B cell (primary cell): ENCODE measurements around the gene ZNF775. TPM values are rescaled to one million over a fixed set of nuclear protein-coding genes. Genes with fewer than 3 reads are reported as not detected.

ENCODE experiments used
- ATAC-seq: fragments of 200-7000 bp; cut with Tn5 transposase; one replicate; pipeline ENCODE4 v1.10.0; 2021; ENCODE audit warnings: low read depth, mild to moderate bottlenecking, moderate number of reproducible peaks, moderate library complexity
- CTCF ChIA-PET: fragments of 350-600 bp; sonication (Branson Sonifier 250); formaldehyde crosslinking; loops from one replicate; lab custom pipeline; 2021; ENCODE audit warnings: antibody characterized with exemption, inconsistent platforms; lab: Charles Lee
- POLR2A ChIA-PET: fragments of 350-600 bp; sonication (Branson Sonifier 250); formaldehyde crosslinking; loops from one replicate; lab custom pipeline; 2021; ENCODE audit warnings: antibody characterized with exemption; lab: Charles Lee
- DNase-seq: peaks from one replicate; pipeline ENCODE4 v3.0.0; 2013
- H2AFZ ChIP-seq: 2 replicates; pipeline ENCODE4 v1.6.1; 2012; ENCODE audit warnings: mild to moderate bottlenecking, low read depth, low read length; ENCODE audit not compliant: insufficient read depth, poor library complexity, severe bottlenecking
- H3K27ac ChIP-seq, 2 donors: 1 replicate in 1 of 2; 2 replicates in 1 of 2; pipeline ENCODE4 v1.5.1; 2012 to 2013; ENCODE audit warnings: low read length in 2 of 2, mild to moderate bottlenecking in 2 of 2, moderate library complexity in 1 of 2
- H3K27me3 ChIP-seq, 4 experiments: fragments of 200-600 bp in 1 of 4; sonication (generic) in 1 of 4; replicated peaks in 1 of 4; 1 replicate in 2 of 4; 2 replicates in 2 of 4; pipeline versions ENCODE4 v1.6.1 to v1.7.0; 2013 to 2016; ENCODE audit warnings: low read length in 3 of 4, mild to moderate bottlenecking in 2 of 4, mixed read lengths in 1 of 4, moderate library complexity in 1 of 4; ENCODE audit not compliant: insufficient read depth in 4 of 4, control insufficient read depth in 3 of 4; ENCODE audit errors: control extremely low read depth in 1 of 4
- H3K36me3 ChIP-seq, 2 experiments: replicated peaks in 1 of 2; 1 replicate in 1 of 2; 2 replicates in 1 of 2; pipeline versions ENCODE4 v1.6.1 to v1.7.1; 2013; ENCODE audit warnings: low read length in 1 of 2; ENCODE audit not compliant: insufficient read depth in 2 of 2, control insufficient read depth in 1 of 2; ENCODE audit errors: control extremely low read depth in 1 of 2, extremely low read depth in 1 of 2
- H3K4me1 ChIP-seq, 2 donors: fragments of 200-600 bp in 1 of 2; sonication (generic) in 1 of 2; 1 replicate in 1 of 2; 2 replicates in 1 of 2; pipeline versions ENCODE4 v1.5.1 to v1.6.1; 2013 to 2017; ENCODE audit warnings: low read length in 2 of 2; ENCODE audit not compliant: control insufficient read depth in 2 of 2, insufficient read depth in 2 of 2
- H3K4me2 ChIP-seq: replicated peaks from 2 replicates; pipeline ENCODE3; 2012; ENCODE audit warnings: mild to moderate bottlenecking, low read depth, low read length; ENCODE audit not compliant: poor library complexity, severe bottlenecking
- H3K4me3 ChIP-seq, 5 experiments: fragments of 200-600 bp in 1 of 5; sonication (generic) in 1 of 5; 1 replicate in 3 of 5; 2 replicates in 2 of 5; pipeline versions ENCODE4 v1.5.1 to v1.7.0; 2011 to 2016; ENCODE audit warnings: low read length in 4 of 5, mild to moderate bottlenecking in 4 of 5, low read depth in 2 of 5, control low read depth in 1 of 5, moderate library complexity in 1 of 5; ENCODE audit not compliant: insufficient read depth in 1 of 5; ENCODE audit errors: control extremely low read depth in 1 of 5, extremely low read depth in 1 of 5
- H3K79me2 ChIP-seq: fragments of 200-600 bp; sonication (generic); one replicate; pipeline ENCODE4 v1.6.0; 2016; ENCODE audit warnings: low read length; ENCODE audit not compliant: control insufficient read depth, insufficient read depth
- H3K9ac ChIP-seq: fragments of 200-600 bp; sonication (generic); 2 replicates; pipeline ENCODE4 v1.6.1; 2017; ENCODE audit warnings: mild to moderate bottlenecking, low read length, moderate library complexity
- H3K9me3 ChIP-seq, 3 donors: one replicate each; pipeline versions ENCODE4 v1.6.1 to v1.7.1; 2013; ENCODE audit warnings: low read length in 2 of 3; ENCODE audit not compliant: control insufficient read depth in 2 of 3, insufficient read depth in 1 of 3; ENCODE audit errors: control extremely low read depth in 1 of 3
- H4K20me1 ChIP-seq: 2 replicates; pipeline ENCODE4 v1.6.0; 2012; ENCODE audit warnings: mild to moderate bottlenecking, low read length; ENCODE audit not compliant: insufficient read depth, control insufficient read depth, poor library complexity, severe bottlenecking
- H3K27ac Mint-ChIP-seq: one replicate; pipeline ENCODE4 v1.8.0; 2021; ENCODE audit warnings: mixed read lengths
- H3K27me3 Mint-ChIP-seq: one replicate; pipeline ENCODE4 v1.8.0; 2021; ENCODE audit warnings: mixed read lengths
- H3K4me1 Mint-ChIP-seq: one replicate; pipeline ENCODE4 v1.8.0; 2021; ENCODE audit warnings: mixed read lengths
- H3K4me3 Mint-ChIP-seq: one replicate; pipeline ENCODE4 v1.8.0; 2021; ENCODE audit warnings: mixed read lengths
- H3K9me3 Mint-ChIP-seq: one replicate; pipeline ENCODE4 v1.8.0; 2022; ENCODE audit warnings: mixed read lengths; ENCODE audit not compliant: insufficient read depth
- EZH2 ChIP-seq: IDR thresholded peaks from 2 replicates; pipeline ENCODE4 v1.6.1; 2012; ENCODE audit warnings: borderline replicate concordance, low read depth, mild to moderate bottlenecking, moderate library complexity, low read length; ENCODE audit not compliant: insufficient read depth, poor library complexity, severe bottlenecking
- WGBS: methylation state at CpG from one replicate; pipeline ENCODE4 v1.1.5; 2013; ENCODE audit warnings: missing lambda C conversion rate; ENCODE audit not compliant: insufficient coverage; 5-methylcytosine and 5-hydroxymethylcytosine counted together
- intact Hi-C: fragments of 100-400 bp; cut with micrococcal nuclease; formaldehyde crosslinking; loops from one replicate; pipeline ENCODE4 v1.10.0; 2022
- polyA plus RNA-seq: library from polyadenylated mRNA; depleted of rRNA; stranded (reverse); fragments of >200 nt; gene quantifications from 2 replicates; pipeline ENCODE4 v1.2.3, GENCODE V29; 2012
- total RNA-seq, 2 donors: library from RNA; stranded (reverse); fragments of 120-200 nt in 1 of 2; gene quantifications; 1 replicate in 1 of 2; 2 replicates in 1 of 2; pipeline versions ENCODE4 v1.2.3 to v1.2.4, GENCODE V29; 2013 to 2022
- TF ChIP-seq, protein P1 (sequence below): fragments of 200-600 bp; IDR thresholded peaks from one replicate; pipeline ENCODE4 v1.8.0; 2022; ENCODE audit warnings: antibody characterized with exemption, mild to moderate bottlenecking

The ZNF775 gene
- total and polyA plus RNA-seq, 2 donors (not counting 1 experiment from before 2014, with no cell fraction given), result 4.2 to 12.1 TPM

- Mint-ChIP-seq H3K4me3 (peak overlapping the region; percentile 33), H3K9me3 (no peaks in the 10 kb centered on the region), H3K4me1 (peaks cover 43% of the 10 kb centered on the region), H3K27me3 (no peaks in the 10 kb centered on the region), H3K27ac (peak overlapping the region; percentile 85)
- intact Hi-C loops, result loop anchor here (10.0 kb wide), 1 partner anchor 977 kb away; no protein-coding TSS in a partner anchor
- no peak overlapping the region for H3K27ac ChIP-seq
- ChIA-PET CTCF (interaction anchor here (1.1 to 1.7 kb wide), 3 partner anchors 20 to 46 kb away, joined by 3 to 5 read pairs (median 4); no protein-coding TSS in a partner anchor), POLR2A (interaction anchor here (1.0 to 1.5 kb wide), 3 partner anchors 22 to 33 kb away, joined by 3 to 8 read pairs (median 4); partner anchors contain the start of gene REPIN1)
- no peak overlapping the region for H3K9ac ChIP-seq
- DNase-seq (no peak), ATAC-seq (no peak)
- H3K4me3 ChIP-seq, result no peak overlapping the region
- H3K79me2 ChIP-seq, result peaks cover 12% of the 10 kb centered on the region
- H3K9me3 ChIP-seq, result no peaks in the 10 kb centered on the region
- 100% methylated on average over 5 of the region's 7 CpGs for WGBS
- H3K4me1 ChIP-seq, result peaks cover 24 to 34% of the 10 kb centered on the region in 2 donors
- H3K36me3 ChIP-seq, result peaks cover 0 to 5% of the 10 kb centered on the region in 2 experiments
- H3K27me3 ChIP-seq, result no peaks in the 10 kb centered on the region
- no peak overlapping the region for H3K4me2 ChIP-seq
- H4K20me1 ChIP-seq, result no peaks in the 10 kb centered on the region
- no peak overlapping the region for H2AFZ ChIP-seq
- TF ChIP-seq, protein P1, sequence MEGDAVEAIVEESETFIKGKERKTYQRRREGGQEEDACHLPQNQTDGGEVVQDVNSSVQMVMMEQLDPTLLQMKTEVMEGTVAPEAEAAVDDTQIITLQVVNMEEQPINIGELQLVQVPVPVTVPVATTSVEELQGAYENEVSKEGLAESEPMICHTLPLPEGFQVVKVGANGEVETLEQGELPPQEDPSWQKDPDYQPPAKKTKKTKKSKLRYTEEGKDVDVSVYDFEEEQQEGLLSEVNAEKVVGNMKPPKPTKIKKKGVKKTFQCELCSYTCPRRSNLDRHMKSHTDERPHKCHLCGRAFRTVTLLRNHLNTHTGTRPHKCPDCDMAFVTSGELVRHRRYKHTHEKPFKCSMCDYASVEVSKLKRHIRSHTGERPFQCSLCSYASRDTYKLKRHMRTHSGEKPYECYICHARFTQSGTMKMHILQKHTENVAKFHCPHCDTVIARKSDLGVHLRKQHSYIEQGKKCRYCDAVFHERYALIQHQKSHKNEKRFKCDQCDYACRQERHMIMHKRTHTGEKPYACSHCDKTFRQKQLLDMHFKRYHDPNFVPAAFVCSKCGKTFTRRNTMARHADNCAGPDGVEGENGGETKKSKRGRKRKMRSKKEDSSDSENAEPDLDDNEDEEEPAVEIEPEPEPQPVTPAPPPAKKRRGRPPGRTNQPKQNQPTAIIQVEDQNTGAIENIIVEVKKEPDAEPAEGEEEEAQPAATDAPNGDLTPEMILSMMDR, result no peak
- no peak for TF ChIP-seq EZH2
Measured at GRCh38 chr7:150401861-150402631, 22.9 kb downstream of the ZNF775 start.
